Measurements from ENCODE around the gene TNFAIP8L3.

The TNFAIP8L3 gene

GRCh38 chr15:51089699-51090453 is 4.8 kb downstream of the TNFAIP8L3 start:
- DNase-seq (ENCODE audit: low read depth), result no peak

GRCh38 chr15:51089041-51089440 is 5.7 kb downstream of the TNFAIP8L3 start:
- DNase-seq (ENCODE audit: low read depth), result no peak

- no peak for DNase-seq (ENCODE audit: low read depth)
These were observed 6.1 kb downstream of the TNFAIP8L3 start for GRCh38 chr15:51088585-51088984.

GRCh38 chr15:51087513-51087912 is 7.2 kb downstream of the TNFAIP8L3 start:
- no peak for DNase-seq (ENCODE audit: low read depth)

GRCh38 chr15:51086409-51086808 is 8.3 kb downstream of the TNFAIP8L3 start:
- DNase-seq (ENCODE audit: low read depth), result no peak

GRCh38 chr15:51085764-51086163 is 8.9 kb downstream of the TNFAIP8L3 start:
- DNase-seq (ENCODE audit: low read depth), result no peak

- no peak for DNase-seq (ENCODE audit: low read depth)
These were observed 11.0 kb downstream of the TNFAIP8L3 start for GRCh38 chr15:51083641-51084166.

GRCh38 chr15:51082246-51082645 is 12.5 kb downstream of the TNFAIP8L3 start:
- no peak for DNase-seq (ENCODE audit: low read depth)

GRCh38 chr15:51080286-51080685 is 14.4 kb downstream of the TNFAIP8L3 start:
- DNase-seq (ENCODE audit: low read depth), result no peak

- no peak for DNase-seq (ENCODE audit: low read depth)
These were observed 15.5 kb downstream of the TNFAIP8L3 start for GRCh38 chr15:51079226-51079625.

- peak; percentile 33 for DNase-seq (ENCODE audit: low read depth)
These were observed 17.2 kb downstream of the TNFAIP8L3 start for GRCh38 chr15:51077221-51078153.

- DNase-seq (ENCODE audit: low read depth), result no peak
These were observed 18.0 kb downstream of the TNFAIP8L3 start for GRCh38 chr15:51076524-51077220.

- no peak for DNase-seq (ENCODE audit: low read depth)
These were observed 18.7 kb downstream of the TNFAIP8L3 start for GRCh38 chr15:51075826-51076523.

- DNase-seq (ENCODE audit: low read depth), result no peak
These were observed 19.3 kb downstream of the TNFAIP8L3 start for GRCh38 chr15:51075364-51075763.

GRCh38 chr15:51074926-51075325 is 19.8 kb downstream of the TNFAIP8L3 start:
- no peak for DNase-seq (ENCODE audit: low read depth)

GRCh38 chr15:51071578-51071977 is 23.1 kb downstream of the TNFAIP8L3 start:
- no peak for DNase-seq (ENCODE audit: low read depth)

- DNase-seq (ENCODE audit: low read depth), result no peak
These were observed 24.7 kb downstream of the TNFAIP8L3 start for GRCh38 chr15:51069983-51070382.

- no peak for DNase-seq (ENCODE audit: low read depth)
These were observed 27.2 kb downstream of the TNFAIP8L3 start for GRCh38 chr15:51067510-51067909.

GRCh38 chr15:51065781-51066180 is 28.9 kb downstream of the TNFAIP8L3 start:
- no peak for DNase-seq (ENCODE audit: low read depth)

- no peak for DNase-seq (ENCODE audit: low read depth)
These were observed 29.4 kb downstream of the TNFAIP8L3 start for GRCh38 chr15:51065261-51065660.

GRCh38 chr15:51062736-51063135 is 32.0 kb downstream of the TNFAIP8L3 start:
- no peak for DNase-seq (ENCODE audit: low read depth)

Measured in stimulated activated CD8-positive, alpha-beta memory T cell treated with anti-CD3 and anti-CD28 coated beads, Interleukin-7, amount 100 ng/mL, for 24 hours (primary cell).